HG03064 (cell line): ENCODE results near the gene SEMA6A.

Source experiments
- ATAC-seq: cut with Tn5 transposase; IDR thresholded peaks from one replicate; pipeline ENCODE4 v1.9.1; 2021; ENCODE audit warnings: low read depth; ENCODE audit not compliant: unreplicated experiment

SEMA6A gene

GRCh38 chr5:116466727-116467464 is 107.7 kb downstream of the SEMA6A start:
- no peak for ATAC-seq

- ATAC-seq: no peak
Observed at GRCh38 chr5:116465411-116465810, 109.2 kb downstream of the SEMA6A start.

DNA sequence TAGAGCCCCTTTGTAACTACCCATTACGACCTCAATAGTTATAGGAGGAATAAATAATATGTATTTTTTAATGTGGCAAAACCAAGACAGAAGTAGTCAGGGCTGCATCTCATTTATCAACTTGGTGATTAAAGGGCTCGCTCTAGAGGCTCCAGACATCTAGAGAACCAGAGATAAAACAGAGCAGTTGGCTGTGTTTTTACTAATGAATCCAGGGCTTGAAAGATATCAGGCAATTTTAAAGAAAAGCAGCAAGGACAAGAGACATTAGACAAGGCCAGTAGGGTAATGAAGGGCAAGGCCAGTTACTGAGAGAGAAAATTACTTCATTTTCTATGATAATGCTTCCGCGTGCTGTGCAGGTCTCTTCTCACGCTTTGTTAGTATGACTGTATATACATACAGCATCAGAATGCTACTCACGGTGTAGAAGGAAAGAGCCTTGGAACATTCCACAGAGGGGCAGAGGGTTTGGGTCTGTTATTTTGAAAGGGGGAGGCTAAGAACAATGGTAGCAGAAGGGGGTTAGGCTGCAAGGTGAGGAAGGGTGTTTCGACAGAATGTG is 110.4 kb downstream of the SEMA6A start:
- no peak for ATAC-seq

DNA sequence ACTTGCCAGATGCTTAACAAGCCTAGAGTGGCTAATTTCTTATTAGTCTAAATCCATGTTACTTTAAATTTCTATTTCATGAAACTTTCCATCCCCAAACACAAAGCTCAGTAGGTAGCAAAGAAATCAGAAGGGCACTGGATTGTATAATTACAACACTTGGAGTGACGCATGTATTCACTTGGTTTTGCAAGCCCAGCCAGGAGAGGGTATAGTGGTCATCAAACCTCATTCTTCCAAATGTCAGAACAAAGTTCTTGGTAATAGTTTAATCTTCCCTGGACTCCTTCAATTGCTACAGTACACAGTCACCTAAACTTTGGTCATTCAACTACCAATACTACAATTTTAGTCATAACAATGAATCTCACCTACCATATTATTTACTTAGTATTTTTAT is 112.1 kb downstream of the SEMA6A start:
- no peak for ATAC-seq

DNA sequence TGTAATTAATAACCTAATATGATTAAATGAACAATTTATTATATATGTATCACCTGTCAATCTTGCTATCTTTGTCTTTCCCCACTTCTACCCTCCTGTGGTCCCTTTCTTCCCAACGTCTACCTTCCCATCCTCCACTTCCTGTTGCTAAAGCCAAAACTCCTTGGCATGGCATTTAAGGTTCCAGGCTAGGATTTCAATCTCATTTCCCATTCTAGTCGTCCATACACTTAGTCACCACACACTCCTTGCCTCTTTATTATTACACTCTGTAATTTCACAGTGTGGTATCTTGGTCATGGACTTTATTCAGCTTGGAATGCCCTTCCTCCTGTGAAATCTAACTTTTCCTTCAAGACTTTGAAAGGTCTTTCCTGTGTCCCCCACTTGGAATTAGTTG is 115.3 kb downstream of the SEMA6A start:
- ATAC-seq: no peak

DNA sequence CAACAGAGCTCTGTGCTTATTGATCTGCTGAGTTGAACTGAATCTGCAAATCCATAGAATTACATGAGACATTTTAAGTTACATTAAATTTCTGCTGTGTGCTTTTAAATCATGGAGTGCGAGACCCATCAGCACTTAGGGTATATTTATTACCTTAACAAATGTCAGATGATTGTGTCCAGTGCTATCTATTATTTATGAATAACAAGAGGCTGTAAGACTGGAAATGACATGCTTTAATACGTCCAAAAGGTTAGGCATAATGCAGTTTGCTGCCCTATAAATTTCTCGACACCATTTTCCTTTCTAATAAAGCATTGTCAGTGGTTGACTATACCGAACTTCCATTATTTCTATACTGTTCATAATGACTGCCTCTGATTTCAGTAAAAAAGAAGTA is 117.6 kb downstream of the SEMA6A start:
- ATAC-seq: no peak

DNA sequence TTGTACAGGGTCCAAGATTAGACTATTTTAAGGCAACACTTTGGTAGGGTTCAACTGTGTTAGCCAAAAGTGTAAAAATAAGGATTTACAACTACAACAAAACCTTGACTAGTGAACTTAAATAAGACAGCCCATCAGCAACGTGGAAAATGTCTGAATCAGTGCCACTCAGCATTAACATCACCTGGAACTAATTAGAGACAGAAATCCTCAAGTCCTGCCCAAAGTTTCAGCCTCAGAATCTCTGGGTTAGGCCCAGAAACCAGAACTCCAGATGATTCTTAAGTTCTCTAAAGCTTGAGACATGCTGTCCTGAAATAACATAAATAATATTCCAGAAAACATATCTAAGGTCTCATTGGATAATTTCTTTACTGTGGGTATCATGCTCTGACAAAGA is 118.6 kb downstream of the SEMA6A start:
- no peak for ATAC-seq

- no peak for ATAC-seq
Observed at GRCh38 chr5:116455061-116455460, 119.6 kb downstream of the SEMA6A start.

DNA sequence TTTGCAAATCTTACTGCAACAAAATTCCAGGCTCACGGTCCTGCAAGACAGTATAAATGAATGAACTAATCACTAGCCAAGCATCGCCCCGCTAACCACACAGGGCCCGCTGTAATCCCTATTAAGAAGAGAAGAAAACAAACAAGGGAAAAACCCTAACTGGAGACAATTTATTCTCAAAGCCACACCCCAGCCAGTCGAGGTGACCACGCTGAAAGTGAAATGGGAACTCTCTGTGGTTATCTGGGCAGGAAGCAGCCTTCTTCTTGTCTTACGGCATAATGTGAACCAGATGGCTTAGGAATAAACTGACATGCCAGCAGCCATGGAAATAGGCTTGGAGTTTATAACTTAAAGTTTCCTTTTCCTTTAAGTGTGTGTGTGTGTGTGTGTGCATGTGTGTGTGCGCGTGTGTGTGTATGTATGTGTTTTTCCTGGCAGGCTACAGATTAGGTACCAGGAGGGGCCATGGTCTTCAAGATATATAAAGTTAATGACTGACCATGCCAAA is 120.2 kb downstream of the SEMA6A start:
- peak; percentile 96 for ATAC-seq

- no peak for ATAC-seq
Observed at GRCh38 chr5:116453988-116454411, 120.6 kb downstream of the SEMA6A start.

DNA sequence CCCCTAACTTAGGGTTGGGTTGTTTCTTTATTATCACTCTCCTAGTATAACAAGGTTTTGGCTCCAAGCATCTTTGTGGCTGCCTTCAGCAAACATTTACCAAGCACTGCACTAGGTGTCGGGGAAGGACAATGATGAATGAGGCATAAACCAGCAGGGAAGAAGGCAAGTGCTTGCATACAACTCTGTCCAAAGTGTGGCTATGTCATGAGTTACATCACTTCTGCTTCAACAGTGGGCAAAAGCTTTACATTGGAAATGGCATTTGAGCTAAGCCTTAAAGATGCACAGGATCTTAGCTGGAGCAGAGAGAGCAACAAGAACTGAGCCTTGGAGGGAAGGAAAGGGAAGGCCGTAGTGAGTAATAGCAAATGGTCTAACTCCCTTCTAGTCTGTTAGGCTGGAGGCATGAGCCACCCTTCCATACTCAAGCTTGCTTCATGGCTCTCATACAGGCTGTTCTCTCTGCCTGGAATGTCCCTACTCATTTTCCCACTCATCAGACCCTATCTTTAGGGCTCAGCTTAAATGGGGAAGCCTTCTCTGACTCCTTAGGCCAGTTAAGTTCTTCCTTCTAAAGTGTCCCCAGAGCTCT is 121.8 kb downstream of the SEMA6A start:
- no peak for ATAC-seq

GRCh38 chr5:116451905-116452450 is 122.6 kb downstream of the SEMA6A start:
- no peak for ATAC-seq

GRCh38 chr5:116451066-116451465 is 123.6 kb downstream of the SEMA6A start:
- no peak for ATAC-seq

GRCh38 chr5:116449458-116449857 is 125.2 kb downstream of the SEMA6A start:
- no peak for ATAC-seq

GRCh38 chr5:116448870-116449427 is 125.7 kb downstream of the SEMA6A start:
- ATAC-seq: no peak

DNA sequence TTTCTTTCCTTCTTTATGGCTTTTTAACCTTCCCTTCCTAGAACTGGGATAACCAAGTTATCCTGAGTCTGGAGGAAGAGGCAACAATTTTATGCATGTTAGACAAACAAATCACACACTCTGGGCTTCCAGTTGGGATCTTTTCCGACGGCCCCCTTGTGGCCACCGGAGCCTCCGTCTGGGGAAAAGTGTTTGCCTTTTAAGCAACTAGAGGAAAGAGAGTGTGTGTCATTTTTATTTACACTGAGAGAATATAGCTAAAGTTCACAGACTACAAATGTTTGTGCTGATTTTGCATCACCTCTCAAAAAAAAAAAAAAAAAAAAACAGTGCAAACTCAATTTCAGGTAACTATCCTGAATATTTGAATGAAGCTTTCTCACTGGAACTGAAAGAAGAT is 126.2 kb downstream of the SEMA6A start:
- no peak for ATAC-seq

- no peak for ATAC-seq
Observed at GRCh38 chr5:116446356-116447005, 128.1 kb downstream of the SEMA6A start.

GRCh38 chr5:116445311-116445710 is 129.3 kb downstream of the SEMA6A start:
- ATAC-seq: no peak

DNA sequence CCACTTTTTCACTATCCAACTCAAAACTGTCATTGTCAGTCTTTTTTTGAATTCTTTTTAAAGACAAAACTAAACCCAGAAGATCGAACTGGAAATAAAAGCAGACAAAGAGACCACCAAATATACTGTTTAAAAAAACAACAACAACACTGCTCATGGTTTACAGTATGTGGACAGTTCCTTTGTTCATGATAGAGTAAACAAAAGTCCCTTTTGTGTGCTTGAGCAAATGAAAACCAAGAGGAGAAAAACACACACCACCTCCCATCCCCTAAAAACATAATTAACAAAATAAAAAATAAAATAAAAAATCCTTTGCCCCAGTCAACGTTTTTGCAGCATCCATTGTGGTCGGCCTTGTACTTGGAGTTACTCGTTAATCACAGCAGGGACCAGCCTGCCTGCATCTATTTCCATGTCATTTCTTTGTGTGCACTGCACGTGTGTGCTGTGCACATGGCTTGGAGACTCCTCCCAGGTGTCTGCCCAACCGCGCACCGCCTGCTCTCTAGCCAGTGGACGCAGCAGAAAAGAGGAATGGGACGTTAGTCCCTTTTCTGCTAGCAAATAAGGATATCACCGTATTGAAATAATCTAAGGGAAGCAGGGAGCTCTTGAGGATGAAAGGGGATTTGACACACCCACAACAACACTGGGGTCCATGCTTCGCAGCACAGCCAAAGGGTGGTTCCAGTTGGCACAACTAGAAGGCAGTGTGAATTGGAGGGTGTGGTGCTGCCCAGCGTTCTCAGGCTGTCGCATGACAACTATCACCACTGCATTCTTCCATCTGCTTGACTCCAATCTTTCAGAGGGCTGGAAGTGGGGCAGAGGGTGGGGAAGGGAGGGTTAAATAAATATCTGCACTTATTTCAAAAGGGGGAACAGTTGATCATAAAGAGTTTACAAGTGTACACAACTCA is 130.0 kb downstream of the SEMA6A start:
- ATAC-seq: no peak
